SHP77 treated with DMSO at 0.1 percent for 48 hours (cell line): Measurements from ENCODE around the gene ATP1A2.

Experiments used
- DNase-seq: peaks from one replicate; lab custom pipeline; 2025; lab: John Stamatoyannopoulos, UW

The ATP1A2 gene

GRCh38 chr1:160085686-160086455 is 29.7 kb upstream of the ATP1A2 start:
- DNase-seq: peak; percentile 50

DNA sequence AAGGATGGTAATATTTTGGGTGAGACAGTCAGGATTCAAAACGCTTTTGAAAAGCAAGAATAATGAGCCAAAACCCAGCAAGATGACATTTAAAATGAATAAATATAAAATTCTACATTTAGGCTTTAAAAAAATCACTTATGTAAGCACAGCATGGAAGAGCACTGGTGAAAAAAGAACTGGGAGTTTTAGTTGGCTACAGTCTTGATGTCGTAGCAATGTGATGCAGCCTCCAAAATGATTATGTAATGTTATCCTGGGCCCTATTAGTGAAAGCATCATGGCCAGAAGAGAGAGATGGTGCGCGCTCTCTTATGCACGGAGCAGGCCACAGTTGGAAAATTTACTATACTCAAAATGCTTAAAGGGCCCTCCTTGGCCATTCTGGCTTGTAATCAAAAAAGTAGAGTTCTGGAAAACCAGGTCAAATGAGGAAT is 29.1 kb upstream of the ATP1A2 start:
- DNase-seq: no peak

DNA sequence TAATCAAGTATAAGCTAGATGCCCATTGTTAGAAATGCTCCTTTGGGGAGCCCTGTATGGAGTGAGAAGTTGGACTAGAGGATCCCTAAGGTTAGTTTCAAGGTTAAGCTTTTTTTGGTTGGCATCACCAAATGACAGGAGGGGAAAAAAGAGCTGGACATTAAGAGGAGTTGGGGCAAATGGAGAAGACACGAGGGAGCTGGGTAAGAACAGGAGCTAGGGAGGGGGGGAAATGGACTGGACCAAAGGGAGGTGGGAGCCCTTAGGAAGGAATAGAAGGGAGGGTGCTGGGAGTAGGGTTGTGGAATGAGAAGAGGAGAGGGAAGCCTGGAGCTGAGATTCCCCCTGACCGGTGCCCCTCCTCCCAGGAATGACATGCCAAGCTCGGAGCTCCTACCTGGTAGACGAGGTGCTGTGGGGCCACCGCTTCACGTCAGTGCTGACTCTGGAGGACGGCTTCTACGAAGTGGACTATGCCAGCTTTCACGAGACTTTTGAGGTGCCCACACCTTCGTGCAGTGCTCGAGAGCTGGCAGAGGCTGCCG is 28.4 kb upstream of the ATP1A2 start:
- no peak for DNase-seq

GRCh38 chr1:160089883-160090282 is 25.7 kb upstream of the ATP1A2 start:
- no peak for DNase-seq

- DNase-seq: no peak
Measured at GRCh38 chr1:160090760-160091159, 24.8 kb upstream of the ATP1A2 start.

DNA sequence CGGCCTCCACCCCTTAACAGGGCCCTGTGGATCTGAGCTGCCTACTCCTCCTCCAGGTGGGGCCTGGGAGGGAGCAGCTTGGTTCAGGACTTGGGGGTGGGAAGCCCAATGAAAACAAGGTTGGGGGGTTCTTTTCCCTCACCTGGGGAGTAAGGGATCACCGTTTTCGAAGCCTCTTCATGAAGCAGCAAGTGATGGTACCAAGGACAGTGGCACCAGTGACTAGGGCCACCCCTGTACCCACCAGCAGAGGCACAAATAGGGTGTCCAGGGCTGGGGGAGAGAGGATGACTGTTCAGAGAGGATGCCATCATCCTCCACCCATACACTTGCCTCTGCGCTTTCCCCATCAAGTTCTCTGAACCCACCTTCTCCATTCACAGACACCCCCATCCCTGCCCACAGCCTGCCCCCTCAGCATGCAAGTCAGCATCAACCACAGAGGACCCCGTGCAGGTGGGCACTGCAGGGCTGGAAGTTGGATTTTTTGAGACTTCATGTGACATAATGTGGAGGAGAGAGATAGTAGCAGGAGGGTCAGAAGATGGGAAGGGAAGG is 23.8 kb upstream of the ATP1A2 start:
- no peak for DNase-seq

DNA sequence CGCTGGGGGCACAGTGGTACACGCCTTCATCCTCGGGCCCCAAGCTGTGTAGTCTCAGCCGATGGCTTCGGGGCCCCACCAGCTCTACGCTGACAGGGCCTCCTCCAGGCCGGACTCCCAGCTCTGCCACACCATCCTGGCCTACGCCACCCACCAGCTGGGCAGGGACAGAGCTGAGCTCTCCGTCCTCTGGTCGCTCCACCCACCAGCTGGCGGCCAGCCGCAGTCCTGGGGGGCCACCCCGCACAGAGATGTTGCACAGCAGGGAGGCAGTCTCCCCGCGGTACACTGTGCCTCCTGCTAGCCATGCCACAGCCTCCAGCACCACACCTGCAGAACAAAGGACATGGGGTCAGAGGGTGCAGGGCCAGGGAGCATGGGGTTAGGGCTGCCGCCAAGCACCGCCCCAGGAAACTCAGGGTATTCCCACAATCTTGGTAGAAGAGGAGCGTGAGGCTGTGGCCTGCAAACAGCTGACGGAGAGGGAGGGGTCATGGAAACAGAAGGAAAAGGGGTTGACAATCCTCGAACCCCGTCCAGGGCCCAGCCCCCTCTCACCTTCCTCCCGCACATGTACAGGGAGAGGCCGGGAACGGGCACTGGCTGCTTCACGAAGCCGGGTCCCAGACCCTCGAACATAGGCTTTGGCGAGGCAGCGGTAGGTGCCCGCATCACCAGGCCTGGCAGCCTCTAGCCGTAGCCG is 23.0 kb upstream of the ATP1A2 start:
- DNase-seq: no peak

GRCh38 chr1:160093069-160093395 is 22.5 kb upstream of the ATP1A2 start:
- DNase-seq: no peak

GRCh38 chr1:160093624-160094290 is 21.8 kb upstream of the ATP1A2 start:
- DNase-seq: no peak

- no peak for DNase-seq
Measured at GRCh38 chr1:160094291-160094625, 21.3 kb upstream of the ATP1A2 start.

GRCh38 chr1:160094806-160095205 is 20.8 kb upstream of the ATP1A2 start:
- DNase-seq: no peak

- DNase-seq: no peak
Measured at GRCh38 chr1:160095382-160096105, 20.0 kb upstream of the ATP1A2 start.

DNA sequence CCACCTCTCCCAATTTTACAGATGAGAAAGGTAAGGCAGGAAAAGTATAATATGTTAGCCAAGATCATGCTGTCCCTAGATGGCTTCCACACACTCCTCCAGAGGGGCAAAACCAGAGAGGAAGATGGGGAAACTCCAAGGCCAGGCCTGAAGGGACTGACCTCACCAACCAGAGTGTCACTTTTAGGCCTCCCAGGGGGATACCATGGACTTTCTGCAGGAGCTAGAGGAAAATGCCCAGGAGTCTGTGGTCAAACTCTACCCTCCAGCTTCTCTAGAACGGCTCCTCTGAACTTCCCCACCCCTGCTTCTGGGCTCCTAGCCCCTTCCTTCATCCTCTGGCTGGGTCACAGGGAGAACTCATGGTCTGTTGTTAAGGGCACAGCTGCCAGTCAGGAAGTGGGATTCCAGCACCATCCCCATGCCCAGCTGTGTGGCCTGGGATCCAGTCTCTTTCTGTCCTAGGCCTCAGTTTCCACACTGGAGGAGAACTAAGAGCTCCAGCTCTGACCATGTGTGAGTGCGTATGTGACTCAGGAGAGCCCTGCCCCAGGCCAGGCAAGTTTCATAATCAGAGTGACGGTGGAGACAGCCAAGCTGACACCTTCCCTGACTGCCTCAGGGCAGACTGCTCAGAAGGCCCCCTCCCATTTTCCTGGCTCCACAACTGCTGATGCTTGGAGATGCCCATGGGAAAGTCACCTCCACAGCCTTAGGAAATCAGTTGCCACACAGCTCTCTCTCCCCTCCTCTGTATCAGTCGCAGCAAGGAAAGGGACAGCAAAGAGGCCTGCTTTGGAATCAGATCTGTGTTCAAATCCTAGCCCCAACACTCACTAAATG is 19.1 kb upstream of the ATP1A2 start:
- DNase-seq: no peak

DNA sequence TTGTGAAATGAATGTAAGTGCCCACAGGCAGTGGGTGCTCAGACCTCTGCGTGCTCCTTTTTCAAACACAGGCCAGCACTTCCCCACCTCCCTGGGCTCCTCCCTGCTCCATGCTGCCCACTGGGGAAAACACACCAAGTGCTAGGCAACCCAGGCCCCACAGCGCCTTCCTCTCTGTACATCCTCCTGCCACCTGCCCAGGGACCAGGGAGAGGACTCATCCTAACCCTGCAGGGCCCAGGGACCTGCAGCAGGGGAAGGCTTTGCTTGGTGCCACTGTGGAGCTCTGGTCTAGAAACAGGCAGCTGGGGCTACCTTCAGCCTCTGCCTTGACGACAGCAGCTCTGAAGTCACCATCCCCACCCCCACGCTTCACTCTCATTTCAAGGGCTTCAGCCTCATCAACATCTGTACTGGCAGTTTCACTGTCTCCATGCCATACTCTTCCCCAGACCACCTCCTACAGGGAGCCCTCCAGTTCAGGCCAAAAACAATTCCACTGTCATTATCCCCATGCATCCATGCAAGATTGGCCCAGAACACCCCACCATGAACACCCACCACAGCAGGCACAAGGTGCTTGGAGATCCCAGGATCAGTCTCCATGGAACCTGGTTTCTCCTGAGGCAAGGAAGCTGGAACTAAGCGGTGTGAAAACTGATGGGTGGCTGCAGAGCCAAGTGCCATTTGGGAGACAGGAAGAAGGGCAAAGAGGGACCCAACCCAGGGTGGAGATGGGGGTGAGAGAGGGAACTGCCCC is 18.2 kb upstream of the ATP1A2 start:
- no peak for DNase-seq

DNA sequence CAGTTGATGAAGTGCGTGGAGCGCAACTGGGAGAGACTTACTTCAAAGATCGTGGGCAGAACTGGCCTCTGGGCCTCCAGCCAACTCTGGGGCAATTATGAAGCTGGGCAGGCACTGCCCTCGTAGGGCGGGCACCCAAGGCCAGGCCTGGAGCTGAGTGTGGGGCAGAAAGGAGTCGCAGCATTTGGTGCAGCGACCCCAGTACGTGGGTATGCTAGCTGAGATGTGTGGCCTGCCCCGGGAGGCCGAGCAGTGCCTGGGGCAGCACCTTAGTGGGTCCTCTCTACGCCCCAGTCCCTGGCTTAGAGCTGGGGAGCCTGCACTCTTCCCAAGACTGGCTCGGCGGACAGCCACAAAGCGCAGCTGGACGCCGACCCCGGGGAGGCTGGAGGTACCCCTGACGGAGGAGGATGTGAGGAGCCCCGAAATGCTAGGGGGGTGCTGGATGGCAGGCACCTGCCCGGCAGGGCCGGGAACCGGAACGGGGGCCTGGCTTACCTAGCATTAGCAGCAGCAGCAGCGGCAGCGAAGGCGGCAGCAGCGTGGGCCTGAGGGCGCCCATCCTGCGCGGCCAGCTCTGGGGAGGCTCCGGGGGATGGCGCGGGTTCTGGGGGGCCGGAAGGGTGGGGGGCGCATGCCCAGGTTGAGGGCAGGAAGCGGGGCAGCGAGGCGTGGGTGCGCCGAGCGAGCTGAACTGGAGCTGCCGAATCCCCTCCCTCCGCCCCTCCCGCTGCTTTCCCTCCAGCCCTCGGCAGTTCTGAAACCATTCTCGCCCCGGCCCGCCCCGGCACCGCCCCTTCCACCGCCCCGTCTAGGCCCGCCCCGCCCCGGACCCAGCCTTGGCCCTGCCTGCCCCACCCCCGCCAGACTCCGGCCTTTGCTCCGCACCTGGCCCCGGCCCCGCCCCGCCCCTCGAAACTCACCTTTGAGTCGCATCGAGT is 17.4 kb upstream of the ATP1A2 start, which contains the start of gene IGSF8:
IGSF8 (minus strand) TSS at position 709 of the 941 bp plus-strand sequence; CDS start at position 562, 147 bp downstream.
- DNase-seq: peak; percentile 34

DNA sequence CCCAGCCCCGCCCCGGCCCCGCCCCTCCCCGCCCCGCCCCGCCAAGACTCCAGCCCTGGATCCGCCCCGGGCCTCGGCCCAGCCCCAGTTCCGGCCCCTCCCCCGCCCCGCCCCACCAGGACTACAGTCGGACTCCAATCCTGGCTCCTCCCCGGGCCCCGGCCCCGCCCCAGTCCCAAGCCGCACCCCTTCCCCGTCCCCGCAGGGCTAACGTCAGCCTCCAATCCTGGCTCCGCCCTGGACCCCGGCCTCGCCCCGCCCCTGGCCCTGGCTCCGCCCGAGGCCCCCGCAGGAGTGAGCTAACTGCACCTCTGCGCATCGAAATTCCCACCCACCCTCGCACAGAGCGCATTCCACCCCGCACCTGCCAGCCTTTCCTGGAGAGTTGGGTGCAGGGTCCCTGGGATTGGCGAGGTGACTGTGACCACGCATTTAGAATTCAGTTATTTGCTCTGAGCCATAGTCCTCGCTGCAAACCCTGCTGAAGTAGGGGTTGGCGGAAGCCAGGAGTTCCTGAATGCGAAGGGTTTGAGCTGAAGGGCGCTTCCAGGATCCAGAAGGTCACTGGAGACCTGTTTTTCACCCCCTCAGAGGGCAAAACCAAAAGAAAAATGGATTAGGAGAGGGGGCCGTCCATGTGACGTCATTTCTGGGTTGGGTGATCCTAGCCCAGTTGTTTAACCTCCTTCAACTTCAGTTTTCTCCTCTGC is 16.6 kb upstream of the ATP1A2 start:
- peak; percentile 51 for DNase-seq

- no peak for DNase-seq
Measured at GRCh38 chr1:160099716-160100375, 15.7 kb upstream of the ATP1A2 start.
